NCI-H2171 (cell line): ENCODE measurements around the gene TMEM95.

Experiments
- DNase-seq: peaks from one replicate; lab custom pipeline; 2025; lab: John Stamatoyannopoulos, UW

TMEM95 gene

GRCh38 chr17:7355053-7355452 is at the start of gene TMEM95:
Gene TMEM95 (plus strand): TSS chr17:7355156. CDS start chr17:7355205, 49 bp downstream.
- no peak for DNase-seq

GRCh38 chr17:7306911-7307685 is 47.9 kb upstream of the TMEM95 start, which contains the start of gene EIF5A:
Gene EIF5A (plus strand): TSS chr17:7307628. CDS start chr17:7309636, 2,008 bp downstream.
- peak; percentile 98 for DNase-seq

- peak; percentile 23 for DNase-seq
Measured at GRCh38 chr17:7307686-7308624, 47.0 kb upstream of the TMEM95 start.

DNA sequence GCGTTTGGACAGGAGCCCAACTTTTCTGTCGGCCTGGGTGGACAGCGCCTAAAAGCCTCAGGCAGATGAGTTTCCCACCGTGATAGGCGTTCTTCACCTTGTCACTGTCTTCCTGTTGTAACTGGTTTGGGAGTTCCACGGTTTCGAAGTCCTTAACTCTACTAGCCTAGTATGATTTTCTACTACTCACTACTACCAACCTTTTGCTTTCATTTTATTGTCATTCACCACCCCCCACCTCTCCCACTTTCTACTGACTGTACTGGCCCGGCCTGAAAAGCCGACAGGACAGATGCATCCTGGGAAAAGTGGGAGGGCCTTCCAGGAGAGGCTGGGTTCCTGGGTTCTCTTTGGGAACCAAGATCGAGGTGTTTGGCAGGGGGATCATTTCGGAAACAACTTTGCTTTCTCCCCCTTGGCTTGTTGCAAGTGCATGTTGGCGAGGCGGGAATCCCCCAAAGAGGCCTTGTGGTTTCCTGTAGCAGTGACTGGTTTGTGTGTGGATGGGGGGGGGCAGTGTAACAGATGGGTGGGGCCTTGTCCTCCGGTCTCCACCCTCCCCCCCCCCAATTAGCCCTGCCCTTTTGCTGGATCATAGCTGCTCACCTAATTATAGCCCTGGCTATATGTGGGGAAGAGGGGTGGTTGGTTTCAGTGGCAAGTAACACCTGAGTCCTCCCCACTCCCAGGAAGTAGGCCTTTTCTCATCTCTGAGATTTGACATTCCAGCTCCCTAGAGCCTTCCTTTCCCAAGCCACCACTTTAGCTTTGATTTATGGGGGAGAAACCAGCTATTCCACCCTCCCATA is 46.1 kb upstream of the TMEM95 start:
- DNase-seq: peak; percentile 29

DNA sequence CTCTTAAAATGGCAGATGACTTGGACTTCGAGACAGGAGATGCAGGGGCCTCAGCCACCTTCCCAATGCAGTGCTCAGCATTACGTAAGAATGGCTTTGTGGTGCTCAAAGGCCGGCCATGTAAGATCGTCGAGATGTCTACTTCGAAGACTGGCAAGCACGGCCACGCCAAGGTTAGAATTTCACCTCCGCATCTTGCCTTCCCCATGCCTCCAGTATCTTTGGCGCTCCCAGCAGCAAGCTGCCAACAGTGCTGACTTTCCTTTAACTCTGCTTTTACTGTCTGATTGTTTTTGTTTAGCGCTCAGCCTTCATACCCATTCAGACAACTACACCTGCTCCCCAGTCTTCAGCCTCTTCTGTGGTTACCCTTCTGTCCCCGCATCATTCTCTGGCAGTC is 45.3 kb upstream of the TMEM95 start:
- no peak for DNase-seq

DNA sequence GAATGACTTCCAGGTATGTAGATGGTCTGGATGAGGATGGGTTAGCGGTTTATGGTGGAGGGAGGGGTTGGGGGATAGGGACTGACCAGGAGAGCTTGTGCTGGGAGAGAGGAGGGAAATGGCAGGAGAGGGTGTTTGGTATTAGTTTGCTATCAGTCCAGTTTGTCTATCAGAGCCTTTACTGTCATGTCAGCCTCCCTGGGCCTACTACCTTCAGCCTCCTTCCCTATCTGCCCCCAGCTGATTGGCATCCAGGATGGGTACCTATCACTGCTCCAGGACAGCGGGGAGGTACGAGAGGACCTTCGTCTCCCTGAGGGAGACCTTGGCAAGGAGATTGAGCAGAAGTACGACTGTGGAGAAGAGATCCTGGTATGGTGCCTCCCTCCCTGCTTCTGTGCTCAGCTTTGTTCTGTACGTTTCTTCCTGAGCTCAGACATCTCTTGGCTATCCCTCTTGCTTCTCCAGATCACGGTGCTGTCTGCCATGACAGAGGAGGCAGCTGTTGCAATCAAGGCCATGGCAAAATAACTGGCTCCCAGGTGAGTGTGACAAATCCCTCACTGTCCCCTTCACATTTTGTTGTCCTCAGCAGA is 43.7 kb upstream of the TMEM95 start:
- DNase-seq: no peak

DNA sequence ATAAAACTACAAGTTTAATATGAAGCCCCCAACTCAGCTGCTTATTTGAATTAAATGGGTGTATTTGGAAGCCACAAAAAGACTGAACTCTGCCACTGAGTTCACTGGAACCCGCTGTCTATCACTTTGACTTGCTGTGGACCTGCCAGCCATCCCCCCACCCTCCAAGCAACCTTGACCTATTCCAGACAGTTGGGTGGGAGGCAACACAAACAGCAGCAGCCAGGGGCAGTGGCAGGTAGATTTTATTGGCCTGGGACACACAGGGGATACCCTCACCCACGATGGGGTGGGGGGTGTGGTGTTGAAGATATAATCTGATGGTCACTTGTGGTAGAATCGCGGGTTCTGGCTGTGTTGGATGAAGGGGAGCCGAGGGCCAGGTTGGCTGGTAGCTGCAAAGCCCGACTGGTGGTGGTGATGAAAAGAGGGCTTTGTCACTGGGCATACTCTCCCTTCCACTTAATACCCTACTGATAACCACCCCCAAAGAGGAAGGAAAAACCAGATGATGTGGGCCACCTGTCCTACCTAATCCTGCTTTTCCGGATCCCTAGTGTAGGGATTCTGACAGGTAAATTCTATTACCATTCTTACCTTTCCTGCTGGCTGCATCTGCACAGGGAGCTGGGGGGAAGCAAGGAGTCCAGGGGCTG is 42.4 kb upstream of the TMEM95 start:
- no peak for DNase-seq

DNA sequence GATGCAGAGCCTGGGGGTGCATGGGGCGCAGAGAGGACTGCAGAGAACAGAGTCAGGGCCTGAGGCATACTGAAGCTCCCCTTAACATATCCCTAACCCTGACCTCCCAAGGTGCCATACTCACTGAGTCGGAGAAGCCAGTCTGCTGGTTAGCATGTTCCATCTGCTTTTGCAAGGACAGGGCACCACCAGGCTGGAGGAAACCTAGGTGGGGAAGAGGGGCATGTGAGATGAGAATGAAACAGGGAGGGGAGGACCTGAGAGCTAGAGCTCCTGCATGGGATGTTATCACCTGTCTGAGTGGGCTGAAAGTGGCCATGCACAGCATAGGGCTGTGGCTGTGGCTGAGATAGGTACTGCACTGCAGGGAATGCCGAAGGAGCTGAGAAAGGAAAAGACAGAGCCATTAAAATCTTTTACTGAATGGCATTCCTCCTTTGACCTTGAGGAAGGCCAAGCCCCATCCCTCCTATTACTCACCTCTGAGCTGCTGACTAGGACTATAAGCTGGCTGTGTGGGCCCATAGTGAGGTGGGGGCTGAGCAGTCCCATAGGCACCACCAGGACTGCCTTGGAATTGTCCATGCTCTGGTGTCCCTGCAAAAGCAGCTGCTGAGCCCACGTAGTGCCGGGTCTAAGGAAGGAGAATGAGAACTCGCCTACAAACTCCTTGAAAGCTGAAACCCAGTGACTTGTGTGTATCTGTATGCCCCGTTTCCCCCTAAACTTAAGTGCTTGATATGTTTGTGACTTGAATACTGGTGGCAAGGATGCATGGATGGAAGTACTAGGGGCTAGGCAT is 41.7 kb upstream of the TMEM95 start:
- no peak for DNase-seq

GRCh38 chr17:7313890-7314718 is 40.9 kb upstream of the TMEM95 start:
- no peak for DNase-seq

DNA sequence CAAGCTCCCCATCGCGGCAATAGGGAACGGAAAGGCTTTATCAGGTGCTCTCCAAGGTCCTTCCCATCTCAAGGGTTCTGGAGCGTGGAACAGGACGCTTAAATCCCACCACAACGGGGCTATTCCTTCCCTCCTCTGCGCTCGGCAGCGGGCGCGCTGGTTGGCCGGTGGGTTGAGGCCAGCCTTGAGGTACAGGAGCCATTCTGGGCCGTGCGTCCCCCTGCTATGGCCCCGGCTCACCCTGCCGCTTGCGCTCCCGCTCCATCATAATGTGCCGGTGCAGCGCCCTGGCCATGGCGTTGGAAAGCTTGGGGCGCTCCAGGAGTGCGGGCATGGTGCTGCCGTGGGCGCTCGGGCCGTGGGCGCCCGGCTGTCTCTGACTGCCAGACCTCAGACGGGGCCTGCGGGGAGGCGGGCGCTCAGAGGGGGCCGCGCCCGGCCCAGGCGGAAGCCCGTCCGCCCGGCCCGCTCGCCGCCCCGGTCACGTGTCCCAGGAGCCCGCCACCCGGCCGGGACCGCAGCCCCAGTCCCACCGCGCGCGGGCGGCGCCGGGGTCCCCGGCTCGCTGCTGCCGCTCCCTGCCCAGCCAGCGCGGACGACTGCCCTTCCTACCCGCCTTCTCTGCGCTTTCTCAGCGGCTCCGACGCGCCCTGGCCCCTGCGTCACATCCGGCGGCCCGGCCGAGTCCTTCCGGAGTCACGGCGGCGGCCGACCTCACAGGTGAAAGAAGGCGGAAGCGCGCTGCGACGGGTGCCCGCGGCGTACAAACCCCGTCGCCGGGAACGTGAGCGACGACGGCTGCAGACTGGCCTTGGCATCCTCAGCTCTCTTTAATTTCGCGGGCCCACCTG is 40.0 kb upstream of the TMEM95 start, which contains the start of gene GPS2:
Gene GPS2 (minus strand): TSS at position 642 of the 851 bp plus-strand sequence. CDS start 308 bp downstream, at position 334.
- DNase-seq: peak; percentile 92

- no peak for DNase-seq
Measured at GRCh38 chr17:7315570-7316235, 39.3 kb upstream of the TMEM95 start.

GRCh38 chr17:7317161-7317803 is 37.7 kb upstream of the TMEM95 start:
- no peak for DNase-seq

GRCh38 chr17:7318121-7318860 is 36.7 kb upstream of the TMEM95 start:
- no peak for DNase-seq

DNA sequence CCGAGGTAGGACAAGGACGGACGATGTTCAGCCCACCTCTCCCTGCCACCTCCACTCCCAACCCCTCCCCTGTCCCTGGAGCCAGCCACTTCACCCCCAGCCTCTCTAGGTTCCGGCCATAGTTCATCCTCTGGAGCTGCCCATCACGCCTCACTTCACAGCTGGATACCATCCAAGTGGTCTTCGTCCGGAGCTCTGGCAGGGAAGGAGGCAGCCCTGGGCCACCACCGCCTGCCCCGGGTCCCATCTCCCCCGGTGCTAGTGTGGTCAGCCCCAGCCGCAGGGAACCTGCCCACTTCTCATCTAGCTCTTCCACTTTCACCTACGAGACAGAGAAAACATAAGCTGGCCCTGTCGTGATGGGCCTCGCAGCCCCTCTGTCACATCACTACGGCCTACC is 33.5 kb upstream of the TMEM95 start:
- DNase-seq: no peak

GRCh38 chr17:7322520-7323194 is 32.3 kb upstream of the TMEM95 start:
- no peak for DNase-seq
